T-helper 1 cell treated with Interleukin-12 subunit alpha and Interleukin-12 subunit beta and Interleukin-4 antibody, amounts not matched to agents 30 μg/mL and 1 μg/mL, for 36 hours (primary cell): ENCODE results near the gene UGDH.
"Not testable (repeated sequence)": the region's sequence is repeated elsewhere in the genome, so short reads cannot be mapped to it uniquely, and the experiment has no call there.

ENCODE experiments used
- H3K27ac Mint-ChIP-seq: one replicate; pipeline ENCODE4 v1.8.0; 2021; ENCODE audit warnings: mild to moderate bottlenecking, mixed read lengths
- H3K27me3 Mint-ChIP-seq: one replicate; pipeline ENCODE4 v1.8.0; 2021; ENCODE audit warnings: low read depth, mixed read lengths
- H3K36me3 Mint-ChIP-seq: one replicate; pipeline ENCODE4 v1.8.0; 2021; ENCODE audit warnings: low read depth, mixed read lengths
- H3K4me1 Mint-ChIP-seq: one replicate; pipeline ENCODE4 v1.8.0; 2021; ENCODE audit warnings: low read depth, mixed read lengths
- H3K4me3 Mint-ChIP-seq: one replicate; pipeline ENCODE4 v1.8.0; 2021; ENCODE audit warnings: mild to moderate bottlenecking, moderate library complexity, mixed read lengths
- H3K9me3 Mint-ChIP-seq: one replicate; pipeline ENCODE4 v1.8.0; 2021; ENCODE audit warnings: mixed read lengths

UGDH gene

DNA sequence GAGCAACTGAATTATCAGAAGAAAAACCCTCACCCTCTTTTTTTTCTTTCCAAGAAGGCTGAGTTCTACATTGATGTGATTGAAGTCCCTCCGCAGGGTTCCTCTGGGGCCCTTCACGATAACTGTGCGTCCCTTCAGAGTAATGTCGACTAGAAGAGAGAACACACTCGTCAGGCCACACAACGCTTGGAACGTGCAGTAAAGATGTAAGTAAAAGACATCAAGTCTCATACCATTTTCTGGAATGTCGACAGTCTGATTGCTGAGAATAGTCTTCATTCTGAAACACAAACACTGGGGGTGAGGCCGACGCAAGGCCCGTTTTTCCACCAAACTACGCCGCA lies 69.1 kb downstream of the UGDH start:
- H3K4me3 Mint-ChIP-seq = peak overlapping the region; percentile 97
- peaks cover 50% of the 10 kb centered on the region for H3K4me1 Mint-ChIP-seq
- peaks cover 47% of the 10 kb centered on the region for H3K36me3 Mint-ChIP-seq
- H3K27me3 Mint-ChIP-seq, H3K9me3 Mint-ChIP-seq: not testable (repeated sequence)
- peak overlapping the region; percentile 99 for H3K27ac Mint-ChIP-seq

DNA sequence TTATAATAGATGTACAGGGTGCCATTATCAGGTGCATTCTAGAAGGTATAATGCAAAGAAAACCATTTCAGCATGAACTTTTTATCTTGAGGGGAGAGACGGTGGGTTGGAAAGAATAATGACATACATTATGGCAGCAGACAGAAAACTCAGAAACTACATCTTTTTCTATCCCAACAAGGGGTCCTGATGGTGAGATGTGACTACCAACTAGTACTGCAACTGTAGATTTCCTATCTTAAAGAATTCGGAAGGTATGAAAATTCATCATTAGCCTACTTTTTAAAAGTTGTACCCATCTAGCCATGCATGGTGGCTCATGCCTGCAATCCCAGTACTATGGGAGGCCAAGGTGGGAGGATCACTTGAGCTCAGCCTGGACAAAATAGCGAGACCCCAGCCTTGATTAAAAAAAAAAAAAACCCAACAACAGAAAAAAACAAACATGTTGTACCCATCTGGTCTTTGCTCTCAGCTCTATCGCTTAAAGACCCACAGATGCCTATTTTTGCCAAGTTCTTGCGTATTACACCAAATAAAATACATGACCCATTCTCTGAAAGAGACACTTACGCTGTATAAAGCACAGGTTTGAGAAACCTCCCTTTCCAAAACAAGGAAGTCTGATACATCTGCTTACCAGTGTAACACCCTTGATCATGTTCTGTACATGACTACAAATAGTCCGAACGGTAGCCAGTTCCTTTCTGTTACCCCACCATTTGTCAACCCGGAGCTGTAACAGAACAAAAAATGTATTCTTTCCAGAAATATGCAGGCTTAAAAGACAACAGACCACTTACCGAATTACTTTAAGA lies 70.1 kb downstream of the UGDH start:
- Mint-ChIP-seq H3K27ac (peak overlapping the region; percentile 67), H3K27me3 (no peaks in the 10 kb centered on the region), H3K9me3 (no peaks in the 10 kb centered on the region), H3K4me1 (peaks cover 54% of the 10 kb centered on the region), H3K4me3 (peak overlapping the region; percentile 97), H3K36me3 (peaks cover 56% of the 10 kb centered on the region)

DNA sequence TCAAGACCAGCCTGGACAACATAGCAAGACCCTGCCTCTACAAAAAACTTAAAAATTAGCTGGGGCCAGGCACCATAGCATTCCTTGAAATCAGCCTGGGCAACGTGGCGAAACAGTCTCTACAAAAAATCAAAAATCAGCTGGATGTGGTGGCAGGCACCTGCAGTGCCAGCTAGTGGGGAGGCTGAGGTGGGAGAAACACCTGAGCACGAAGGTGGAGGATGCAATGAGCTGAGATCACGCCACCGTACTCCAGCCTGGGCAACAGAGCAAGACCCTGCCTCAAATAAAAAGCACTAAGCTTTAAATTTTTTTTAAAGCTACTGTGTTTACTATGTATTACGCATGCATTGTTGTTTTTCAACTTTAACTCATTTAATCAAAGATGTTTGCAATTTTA lies 71.8 kb downstream of the UGDH start:
- Mint-ChIP-seq H3K36me3 (peaks cover 68% of the 10 kb centered on the region), H3K27ac (no peak overlapping the region), H3K27me3 (no peaks in the 10 kb centered on the region), H3K4me3 (no peak overlapping the region), H3K9me3 (no peaks in the 10 kb centered on the region), H3K4me1 (peaks cover 50% of the 10 kb centered on the region)

DNA sequence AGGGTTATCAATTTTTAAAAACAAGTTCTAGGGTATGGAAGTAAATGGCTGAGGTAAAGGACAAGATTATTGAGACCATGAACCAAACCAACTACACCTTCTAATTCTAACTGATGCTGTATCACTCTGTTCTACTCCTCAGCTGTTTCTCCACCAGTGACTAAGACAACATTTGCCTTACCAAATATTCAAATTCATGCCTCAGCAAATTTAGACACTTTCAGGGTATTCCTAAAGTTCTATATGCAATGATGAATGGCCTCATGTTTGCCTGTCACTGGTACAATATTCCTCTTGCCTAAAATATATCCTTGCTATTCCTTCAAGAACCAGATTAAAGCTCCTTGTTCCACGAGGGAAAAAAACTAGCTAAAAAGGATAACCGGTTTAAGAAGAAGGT lies 73.5 kb downstream of the UGDH start:
- H3K27me3 Mint-ChIP-seq = no peaks in the 10 kb centered on the region
- no peak overlapping the region for H3K27ac Mint-ChIP-seq
- H3K4me1 Mint-ChIP-seq = peaks cover 44% of the 10 kb centered on the region
- H3K4me3 Mint-ChIP-seq = no peak overlapping the region
- no peaks in the 10 kb centered on the region for H3K9me3 Mint-ChIP-seq
- peaks cover 73% of the 10 kb centered on the region for H3K36me3 Mint-ChIP-seq

DNA sequence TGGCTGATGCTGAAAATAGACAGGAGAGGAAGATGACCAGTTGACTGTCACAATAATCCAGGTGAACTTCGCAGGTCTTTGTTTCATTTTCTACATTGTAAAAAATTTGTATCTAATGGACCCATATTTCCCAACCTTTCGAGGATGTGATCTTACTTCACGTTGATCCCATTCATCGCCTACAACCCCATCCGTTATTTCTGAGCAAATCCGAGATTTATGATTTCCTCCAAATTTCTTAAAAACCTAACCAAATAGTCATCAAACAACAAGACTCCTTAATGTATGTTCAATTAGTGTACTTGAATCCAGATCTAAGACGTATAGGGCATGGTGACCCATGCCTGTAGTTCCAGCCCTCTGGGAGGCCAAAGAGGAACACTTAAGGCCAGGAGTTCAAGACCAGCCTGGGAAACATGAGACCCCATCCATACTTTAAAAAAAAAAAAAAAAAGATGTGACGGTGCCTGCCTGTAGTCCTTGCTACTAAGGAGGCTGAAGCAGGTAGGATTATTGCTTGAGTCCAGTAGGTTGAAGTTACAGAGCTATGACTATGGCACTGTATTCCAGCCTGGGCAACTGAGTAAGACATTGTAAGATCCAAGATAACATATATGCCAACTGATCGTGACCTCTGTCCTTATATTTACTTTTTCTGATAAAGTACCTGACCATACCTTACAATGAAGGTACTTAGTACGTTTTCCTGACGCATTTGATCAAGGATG lies 74.2 kb downstream of the UGDH start:
- peaks cover 67% of the 10 kb centered on the region for H3K36me3 Mint-ChIP-seq
- H3K9me3 Mint-ChIP-seq = no peaks in the 10 kb centered on the region
- no peak overlapping the region for H3K27ac Mint-ChIP-seq
- H3K4me3 Mint-ChIP-seq = no peak overlapping the region
- no peaks in the 10 kb centered on the region for H3K27me3 Mint-ChIP-seq
- peaks cover 44% of the 10 kb centered on the region for H3K4me1 Mint-ChIP-seq

DNA sequence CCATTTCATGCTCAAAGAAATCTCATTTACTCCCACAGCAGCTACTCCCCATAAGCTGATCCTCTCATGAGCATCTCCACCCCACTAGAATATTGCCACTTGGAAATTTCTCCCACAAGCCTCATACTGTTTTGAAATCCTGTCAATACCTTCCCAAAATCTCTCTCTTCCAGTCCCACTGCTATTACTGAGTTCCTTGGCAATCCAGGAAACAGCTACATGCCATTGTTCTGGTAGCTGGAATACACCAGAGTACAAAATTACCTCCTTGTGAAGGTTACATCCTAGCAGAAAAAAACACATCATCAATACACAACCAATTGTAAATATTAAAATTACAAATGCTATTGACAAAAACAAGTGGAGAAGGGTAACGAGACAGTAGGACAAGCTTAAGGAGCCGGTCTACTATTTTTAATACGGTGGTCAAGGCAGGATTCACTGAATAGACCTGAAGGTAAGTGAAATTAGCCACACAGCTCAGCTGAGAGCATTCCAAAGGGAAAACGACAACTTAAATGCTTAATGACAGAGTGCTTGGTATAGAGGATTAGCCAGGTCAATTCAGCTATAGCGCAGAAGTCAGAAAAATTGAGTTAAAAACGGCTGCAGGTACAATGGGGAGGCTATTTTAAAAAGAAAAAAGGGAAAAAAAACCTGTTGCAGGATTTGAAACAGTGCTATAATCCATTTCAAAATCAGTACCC lies 74.9 kb downstream of the UGDH start:
- H3K4me3 Mint-ChIP-seq = no peak overlapping the region
- H3K27me3 Mint-ChIP-seq = no peaks in the 10 kb centered on the region
- no peaks in the 10 kb centered on the region for H3K9me3 Mint-ChIP-seq
- peaks cover 60% of the 10 kb centered on the region for H3K36me3 Mint-ChIP-seq
- peaks cover 43% of the 10 kb centered on the region for H3K4me1 Mint-ChIP-seq
- H3K27ac Mint-ChIP-seq = no peak overlapping the region

DNA sequence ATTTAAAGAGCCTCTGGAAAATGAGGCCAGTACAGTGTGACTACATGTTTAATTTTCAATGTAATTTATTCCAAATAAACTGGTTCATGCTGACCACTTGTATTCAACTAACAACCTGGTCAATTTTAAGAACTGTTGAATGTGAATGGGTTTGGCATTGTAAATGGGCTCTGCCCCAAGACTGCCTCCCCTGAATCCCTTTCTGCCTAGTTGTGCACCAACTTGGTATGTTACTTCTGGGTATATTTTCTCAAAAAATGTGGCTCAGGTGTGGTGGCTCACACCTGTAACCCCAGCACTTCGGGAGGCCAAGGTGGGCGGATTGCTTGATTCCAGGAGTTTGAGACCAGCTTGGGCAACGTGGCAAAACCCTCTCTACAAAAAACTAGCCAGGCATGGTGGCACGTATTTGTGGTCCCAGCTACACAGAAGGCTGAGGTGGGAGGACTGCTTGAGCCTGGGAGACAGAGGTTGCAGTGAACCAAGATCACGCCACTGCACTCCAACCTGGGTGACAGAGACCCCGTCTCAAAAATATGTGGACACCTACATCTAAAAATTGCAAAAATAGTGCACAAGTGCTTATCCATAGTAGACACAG lies 75.7 kb downstream of the UGDH start:
- H3K27ac Mint-ChIP-seq = no peak overlapping the region
- no peak overlapping the region for H3K4me3 Mint-ChIP-seq
- peaks cover 53% of the 10 kb centered on the region for H3K36me3 Mint-ChIP-seq

DNA sequence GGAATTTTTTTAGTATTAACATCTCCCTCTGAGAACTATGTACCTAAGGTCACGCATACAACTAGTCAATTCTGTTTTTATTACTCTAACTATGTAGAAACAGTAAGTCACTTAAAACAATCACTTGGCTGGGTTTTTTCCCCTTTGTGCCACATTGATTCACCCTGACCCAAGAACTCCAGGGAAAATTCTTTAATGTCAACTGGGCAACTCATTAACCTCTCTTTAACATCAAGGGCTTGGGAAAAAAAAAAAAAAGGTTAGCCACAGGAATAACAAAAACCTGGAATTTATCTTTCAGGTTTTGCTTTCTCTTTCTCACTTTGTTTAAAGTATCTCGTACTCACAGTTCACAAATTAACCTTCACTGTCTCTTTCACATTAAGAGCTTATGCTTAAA lies 76.6 kb downstream of the UGDH start:
- H3K9me3 Mint-ChIP-seq = no peaks in the 10 kb centered on the region
- H3K36me3 Mint-ChIP-seq = peaks cover 47% of the 10 kb centered on the region
- no peak overlapping the region for H3K27ac Mint-ChIP-seq
- no peaks in the 10 kb centered on the region for H3K27me3 Mint-ChIP-seq
- peaks cover 30% of the 10 kb centered on the region for H3K4me1 Mint-ChIP-seq
- no peak overlapping the region for H3K4me3 Mint-ChIP-seq

More for the DNA sequence above, 75.7 kb downstream of the UGDH start:
- H3K27me3 Mint-ChIP-seq = no peaks in the 10 kb centered on the region
- no peaks in the 10 kb centered on the region for H3K9me3 Mint-ChIP-seq
- H3K4me1 Mint-ChIP-seq = peaks cover 37% of the 10 kb centered on the region
